Natural killer cell (primary cell): Measurements from ENCODE around the gene GLIPR2. TPM values are rescaled to one million over a fixed set of nuclear protein-coding genes. Genes with fewer than 3 reads are reported as not detected.

Experiments used
- ATAC-seq, 3 donors: fragments of 150-1000 bp in 2 of 3; fragments of 200-7000 bp in 1 of 3; cut with Tn5 transposase; 1 replicate in 1 of 3; 2 replicates in 2 of 3; pipeline ENCODE4 v1.10.0; 2021; ENCODE audit warnings: mild to moderate bottlenecking in 2 of 3, moderate library complexity in 2 of 3
- DNase-seq, 2 donors: peaks; one replicate each; pipeline versions ENCODE4 v3.0.0 to v3.0.0-alpha.2; 2013 to 2021; ENCODE audit warnings: mixed read lengths in 1 of 2
- H3K27ac ChIP-seq: one replicate; pipeline ENCODE4 v1.5.1; 2013; ENCODE audit warnings: mild to moderate bottlenecking, low read length
- H3K27me3 ChIP-seq: one replicate; pipeline ENCODE4 v1.6.1; 2013; ENCODE audit warnings: low read length; ENCODE audit not compliant: control insufficient read depth, insufficient read depth
- H3K36me3 ChIP-seq: one replicate; pipeline ENCODE4 v1.6.1; 2013; ENCODE audit warnings: low read length; ENCODE audit not compliant: control insufficient read depth, insufficient read depth
- H3K4me1 ChIP-seq: one replicate; pipeline ENCODE4 v1.6.1; 2013; ENCODE audit warnings: low read length; ENCODE audit not compliant: control insufficient read depth, insufficient read depth
- H3K4me3 ChIP-seq: one replicate; pipeline ENCODE4 v1.5.1; 2013; ENCODE audit warnings: low read length
- H3K9me3 ChIP-seq: one replicate; pipeline ENCODE4 v1.6.1; 2013; ENCODE audit warnings: low read length; ENCODE audit not compliant: control insufficient read depth, insufficient read depth
- H3K27ac Mint-ChIP-seq, 2 donors: one replicate each; pipeline ENCODE4 v1.8.0; 2022; ENCODE audit warnings: mild to moderate bottlenecking in 2 of 2, mixed read lengths in 2 of 2, moderate library complexity in 1 of 2
- H3K27me3 Mint-ChIP-seq, 2 donors: one replicate each; pipeline ENCODE4 v1.8.0; 2022; ENCODE audit warnings: low read depth in 2 of 2, mixed read lengths in 2 of 2
- H3K36me3 Mint-ChIP-seq: one replicate; pipeline ENCODE4 v1.8.0; 2022; ENCODE audit warnings: mixed read lengths
- H3K4me1 Mint-ChIP-seq, 2 donors: one replicate each; pipeline ENCODE4 v1.8.0; 2022; ENCODE audit warnings: mixed read lengths in 2 of 2
- H3K4me3 Mint-ChIP-seq: one replicate; pipeline ENCODE4 v1.8.0; 2022; ENCODE audit warnings: mild to moderate bottlenecking, moderate library complexity, mixed read lengths
- H3K9me3 Mint-ChIP-seq, 2 donors: one replicate each; pipeline ENCODE4 v1.8.0; 2022; ENCODE audit warnings: mixed read lengths in 2 of 2
- CTCF ChIP-seq: fragments of 200-600 bp; IDR thresholded peaks from one replicate; pipeline ENCODE4 v1.8.0; 2022; ENCODE audit warnings: antibody characterized with exemption
- WGBS: methylation state at CpG from one replicate; pipeline ENCODE4 v1.1.7; 2013; ENCODE audit warnings: missing lambda C conversion rate; ENCODE audit not compliant: insufficient coverage; 5-methylcytosine and 5-hydroxymethylcytosine counted together
- intact Hi-C: fragments of 100-400 bp; cut with micrococcal nuclease; formaldehyde crosslinking; loops from one replicate; pipeline ENCODE4 v1.14.2; 2022
- total RNA-seq, 4 donors: library from RNA; stranded (reverse); fragments of 120-200 nt in 1 of 4; gene quantifications; one replicate each; pipeline versions ENCODE4 v1.2.3 to v1.2.4, GENCODE V29; 2013 to 2022

Gene GLIPR2
- total RNA-seq, 3 donors from 2014 or later (not counting 1 experiment from before 2014, with no cell fraction given): 124 to 135 (median 125) TPM

- Mint-ChIP-seq H3K4me3 (no peak overlapping the region), H3K9me3 (no peaks in the 10 kb centered on the region), H3K36me3 (no peaks in the 10 kb centered on the region), H3K27me3 (no peaks in the 10 kb centered on the region), H3K27ac (peak overlapping the region in 1 of 2 donors; percentile 48), H3K4me1 (peaks cover 8 to 9% of the 10 kb centered on the region in 2 donors)
- WGBS: 83% methylated on average over 10 of the region's 10 CpGs
- intact Hi-C loops: loop anchor here (1.0 to 5.0 kb wide), 5 partner anchors 34 to 226 kb away; partner anchors contain the start of gene GLIPR2
- Histone ChIP-seq H3K36me3 (no peaks in the 10 kb centered on the region), H3K27me3 (no peaks in the 10 kb centered on the region), H3K9me3 (no peaks in the 10 kb centered on the region), H3K4me1 (no peaks in the 10 kb centered on the region), H3K4me3 (no peak overlapping the region), H3K27ac (no peak overlapping the region)
- ATAC-seq (peak; percentile 96 to 100 (median 100)), DNase-seq (peak; percentile 77 to 93)
- TF ChIP-seq CTCF: peak; percentile 88
Observed at GRCh38 chr9:36102742-36103495, 33.6 kb upstream of the GLIPR2 start.

GRCh38 chr9:36109071-36109470 is 27.5 kb upstream of the GLIPR2 start:
- intact Hi-C loops: no loop called here
- ATAC-seq (no peak), DNase-seq (no peak)
- Mint-ChIP-seq H3K4me3 (no peak overlapping the region), H3K4me1 (no peaks in the 10 kb centered on the region), H3K36me3 (no peaks in the 10 kb centered on the region), H3K27ac (no peak overlapping the region), H3K27me3 (no peaks in the 10 kb centered on the region), H3K9me3 (no peaks in the 10 kb centered on the region)
- H3K36me3 ChIP-seq: no peaks in the 10 kb centered on the region
- no peak overlapping the region for H3K4me3 ChIP-seq
- no peaks in the 10 kb centered on the region for H3K4me1 ChIP-seq
- H3K9me3 ChIP-seq: no peaks in the 10 kb centered on the region
- no peak overlapping the region for H3K27ac ChIP-seq
- TF ChIP-seq CTCF: no peak
- 100% methylated on average over 2 of the region's 2 CpGs for WGBS
- no peaks in the 10 kb centered on the region for H3K27me3 ChIP-seq

- H3K27ac ChIP-seq: no peak overlapping the region
- Mint-ChIP-seq H3K4me1 (no peaks in the 10 kb centered on the region), H3K27me3 (no peaks in the 10 kb centered on the region), H3K36me3 (no peaks in the 10 kb centered on the region), H3K4me3 (no peak overlapping the region), H3K9me3 (no peaks in the 10 kb centered on the region), H3K27ac (no peak overlapping the region)
- H3K27me3 ChIP-seq: no peaks in the 10 kb centered on the region
- H3K36me3 ChIP-seq: no peaks in the 10 kb centered on the region
- TF ChIP-seq CTCF: no peak
- no peak overlapping the region for H3K4me3 ChIP-seq
- ATAC-seq: no peak
- intact Hi-C loops: no loop called here
- 83% methylated on average over 1 of the region's 2 CpGs for WGBS
- no peaks in the 10 kb centered on the region for H3K4me1 ChIP-seq
- no peaks in the 10 kb centered on the region for H3K9me3 ChIP-seq
- DNase-seq: no peak
Observed at GRCh38 chr9:36110434-36110833, 26.1 kb upstream of the GLIPR2 start.

GRCh38 chr9:36112516-36112915 is 24.0 kb upstream of the GLIPR2 start:
- Histone ChIP-seq H3K27me3 (no peaks in the 10 kb centered on the region), H3K9me3 (no peaks in the 10 kb centered on the region), H3K27ac (no peak overlapping the region), H3K36me3 (no peaks in the 10 kb centered on the region), H3K4me3 (no peak overlapping the region), H3K4me1 (no peaks in the 10 kb centered on the region)
- no peak for ATAC-seq
- WGBS: 98% methylated on average over 3 of the region's 3 CpGs
- H3K27ac Mint-ChIP-seq: no peak overlapping the region
- no peaks in the 10 kb centered on the region for H3K27me3 Mint-ChIP-seq
- no peak for TF ChIP-seq CTCF
- no peak for DNase-seq
- no peaks in the 10 kb centered on the region for H3K9me3 Mint-ChIP-seq
- intact Hi-C loops: no loop called here
- H3K36me3 Mint-ChIP-seq: no peaks in the 10 kb centered on the region
- H3K4me3 Mint-ChIP-seq: no peak overlapping the region
- no peaks in the 10 kb centered on the region for H3K4me1 Mint-ChIP-seq
